ENCODE data around the gene IQCB1.
"Not testable (repeated sequence)": the region's sequence is repeated elsewhere in the genome, so short reads cannot be mapped to it uniquely, and the experiment has no call there.

Gene IQCB1

DNA sequence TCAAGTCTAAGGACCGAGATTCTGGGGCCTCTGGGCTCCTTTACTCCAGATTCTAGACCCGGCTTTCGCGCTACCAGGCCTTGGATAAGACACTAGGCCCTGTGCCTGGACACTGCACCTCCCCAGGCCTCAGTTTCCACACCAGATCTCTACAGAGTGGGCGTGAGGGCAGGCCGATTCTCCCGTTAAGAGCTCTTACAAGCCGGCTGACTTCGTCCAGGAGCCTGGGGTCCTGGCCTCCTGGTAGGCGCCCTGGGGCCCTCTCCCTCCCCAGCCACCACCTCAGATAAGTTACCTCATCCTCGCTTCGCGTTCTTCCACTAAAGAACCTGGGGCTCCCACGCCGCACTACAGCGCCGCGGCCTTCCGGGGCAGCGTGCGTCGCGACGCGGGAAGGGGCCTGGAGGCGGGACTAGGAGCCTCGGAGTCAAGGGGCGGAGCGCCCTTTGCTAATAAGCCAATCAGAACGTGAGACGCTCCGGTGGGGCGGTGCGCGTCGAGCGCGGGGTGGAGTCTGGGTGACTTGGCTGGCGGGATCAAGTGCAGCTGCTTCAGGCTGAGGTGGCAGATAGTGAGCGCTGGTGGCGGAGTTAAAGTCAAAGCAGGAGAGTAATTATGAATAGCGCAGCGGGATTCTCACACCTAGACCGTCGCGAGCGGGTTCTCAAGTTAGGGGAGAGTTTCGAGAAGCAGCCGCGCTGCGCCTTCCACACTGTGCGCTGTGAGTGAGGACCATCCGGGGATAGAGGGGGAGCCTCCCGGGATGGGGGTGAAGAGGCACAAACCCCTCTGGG lies at the start of gene IQCB1, which contains the start of gene EAF2:
TSS of gene IQCB1 (minus strand) at position 390 of the 794 bp plus-strand sequence. CDS start 6,100 bp downstream, outside the sequence.
TSS of gene EAF2 (plus strand) at position 539 of the 794 bp plus-strand sequence. CDS start at position 616, 77 bp downstream.
- in situ Hi-C loops (cut with HindIII; ENCODE audit: low sequenced_read_pairs): no loop called here

DNA sequence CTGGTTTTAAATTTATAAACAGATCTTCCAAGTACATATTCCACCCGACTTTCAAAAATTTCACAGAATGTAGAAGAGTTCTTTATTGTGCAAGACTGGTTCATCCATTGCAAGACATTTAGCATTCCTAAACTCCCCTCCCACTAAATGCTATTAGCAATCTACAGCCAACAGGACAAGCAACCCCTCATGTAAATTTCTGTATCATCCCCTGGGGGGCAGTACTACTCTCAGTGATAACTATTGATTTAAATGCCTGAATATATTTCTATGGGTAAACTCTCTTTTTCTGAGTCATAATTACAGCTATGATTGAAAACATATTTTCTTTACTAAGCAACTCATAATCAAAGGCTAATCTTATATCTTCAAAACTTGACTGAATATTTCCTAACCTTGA lies 48.6 kb upstream of the IQCB1 start:
- in situ Hi-C loops (cut with HindIII; ENCODE audit: low sequenced_read_pairs): no loop called here

DNA sequence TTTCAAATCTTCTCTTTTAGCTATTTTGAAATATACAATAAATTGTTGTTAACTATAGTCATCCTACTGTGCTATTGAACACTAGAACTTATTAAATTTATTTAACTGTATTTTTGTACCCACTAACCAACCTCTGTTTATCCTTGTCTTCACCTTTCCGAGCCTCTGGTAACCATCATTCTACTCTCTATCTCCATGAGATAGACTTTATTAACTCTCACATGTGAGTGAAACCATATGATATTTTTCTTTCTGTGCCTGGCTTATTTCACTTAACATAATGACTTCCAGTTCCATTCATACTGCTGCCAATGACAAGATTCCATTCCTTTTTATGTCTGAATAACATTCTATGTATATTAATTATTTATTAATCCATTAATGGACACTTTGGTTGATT lies 43.6 kb upstream of the IQCB1 start:
- in situ Hi-C loops (cut with HindIII; ENCODE audit: low sequenced_read_pairs): no loop called here

- in situ Hi-C loops (cut with HindIII; ENCODE audit: low sequenced_read_pairs): no loop called here
These were observed 36.6 kb upstream of the IQCB1 start for GRCh38 chr3:121871430-121871829.

DNA sequence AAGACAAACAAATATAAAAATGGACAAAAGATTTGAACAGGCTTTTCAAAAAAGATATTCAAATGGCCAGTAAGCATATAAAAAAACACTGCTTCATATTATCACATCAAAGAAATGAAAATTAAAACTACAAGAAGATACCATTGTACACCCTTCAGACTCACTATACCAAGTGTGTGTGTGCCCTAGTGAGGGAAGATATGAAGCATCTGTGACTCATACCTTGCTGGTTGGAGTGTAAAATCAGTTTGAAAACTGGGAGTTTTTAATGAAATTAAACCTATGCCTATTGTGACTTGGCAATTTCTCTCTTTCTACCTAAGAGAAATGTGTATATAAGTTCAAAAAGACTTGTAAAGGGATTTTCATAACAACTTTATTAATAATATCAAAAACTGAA lies 35.9 kb upstream of the IQCB1 start:
- in situ Hi-C loops (cut with HindIII; ENCODE audit: low sequenced_read_pairs): no loop called here

GRCh38 chr3:121869736-121870135 lies 34.9 kb upstream of the IQCB1 start:
- in situ Hi-C loops (cut with HindIII; ENCODE audit: low sequenced_read_pairs): no loop called here

GRCh38 chr3:121863801-121864200 lies 28.9 kb upstream of the IQCB1 start:
- in situ Hi-C loops (cut with HindIII; ENCODE audit: low sequenced_read_pairs): no loop called here

- in situ Hi-C loops (cut with HindIII; ENCODE audit: low sequenced_read_pairs): not testable (repeated sequence)
These were observed 28.4 kb upstream of the IQCB1 start for GRCh38 chr3:121863247-121863646.

DNA sequence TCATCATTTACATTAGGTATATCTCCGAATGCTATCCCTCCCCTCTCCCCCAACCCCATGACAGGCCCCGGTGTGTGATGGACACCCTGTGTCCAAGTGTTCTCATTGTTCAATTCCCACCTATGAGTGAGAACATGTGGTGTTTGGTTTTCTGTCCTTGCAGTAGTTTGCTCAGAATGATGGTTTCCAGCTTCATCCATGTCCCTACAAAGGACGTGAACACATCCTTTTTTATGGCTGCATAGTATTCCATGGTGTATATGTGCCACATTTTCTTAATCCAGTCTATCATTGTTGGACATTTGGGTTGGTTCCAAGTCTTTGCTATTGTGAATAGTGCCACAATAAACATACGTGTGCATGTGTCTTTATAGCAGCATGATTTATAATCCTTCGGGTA lies 22.9 kb upstream of the IQCB1 start:
- in situ Hi-C loops (cut with HindIII; ENCODE audit: low sequenced_read_pairs): not testable (repeated sequence)

DNA sequence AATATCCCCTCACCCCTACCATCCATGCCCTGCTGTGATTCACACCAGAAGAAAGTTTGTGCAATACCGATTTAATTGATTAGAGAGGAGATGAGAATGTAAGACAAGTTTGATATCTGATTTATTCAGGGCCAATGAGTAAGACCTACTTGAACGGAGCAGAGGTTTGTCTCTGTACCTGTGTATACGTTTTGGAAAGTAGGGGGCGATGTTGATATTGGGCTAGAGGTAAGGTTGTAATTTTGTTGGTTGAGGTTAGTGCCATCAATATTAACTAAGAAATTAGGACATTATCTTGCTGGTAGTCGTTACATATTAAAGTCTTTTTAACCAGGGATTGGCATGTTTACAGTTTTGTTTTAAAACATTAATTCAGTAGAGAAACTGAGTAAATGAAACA lies 20.7 kb upstream of the IQCB1 start:
- in situ Hi-C loops (cut with HindIII; ENCODE audit: low sequenced_read_pairs): no loop called here

GRCh38 chr3:121852256-121852655 lies 17.4 kb upstream of the IQCB1 start:
- in situ Hi-C loops (cut with HindIII; ENCODE audit: low sequenced_read_pairs): no loop called here

DNA sequence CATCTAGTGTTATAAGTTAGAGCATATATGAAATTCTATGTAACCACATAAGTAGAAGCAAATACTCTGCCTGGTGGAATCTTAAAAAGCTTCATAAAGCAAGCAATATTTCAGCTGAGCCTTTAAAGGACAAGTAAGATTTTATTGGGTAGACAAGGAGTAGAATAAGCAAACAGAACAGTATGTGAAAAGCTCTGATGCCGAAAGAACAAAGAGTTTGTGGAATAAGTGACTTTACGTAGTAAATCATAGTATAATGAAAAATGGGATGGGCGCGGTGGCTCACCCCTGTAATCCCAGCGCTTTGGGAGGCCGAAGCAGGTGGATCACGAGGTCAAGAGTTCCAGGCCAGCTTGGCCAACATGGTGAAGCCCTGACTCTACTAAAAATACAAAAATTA lies 10.0 kb upstream of the IQCB1 start:
- in situ Hi-C loops (cut with HindIII; ENCODE audit: low sequenced_read_pairs): no loop called here

GRCh38 chr3:121839962-121840361 lies 5.1 kb upstream of the IQCB1 start:
- in situ Hi-C loops (cut with HindIII; ENCODE audit: low sequenced_read_pairs): no loop called here

DNA sequence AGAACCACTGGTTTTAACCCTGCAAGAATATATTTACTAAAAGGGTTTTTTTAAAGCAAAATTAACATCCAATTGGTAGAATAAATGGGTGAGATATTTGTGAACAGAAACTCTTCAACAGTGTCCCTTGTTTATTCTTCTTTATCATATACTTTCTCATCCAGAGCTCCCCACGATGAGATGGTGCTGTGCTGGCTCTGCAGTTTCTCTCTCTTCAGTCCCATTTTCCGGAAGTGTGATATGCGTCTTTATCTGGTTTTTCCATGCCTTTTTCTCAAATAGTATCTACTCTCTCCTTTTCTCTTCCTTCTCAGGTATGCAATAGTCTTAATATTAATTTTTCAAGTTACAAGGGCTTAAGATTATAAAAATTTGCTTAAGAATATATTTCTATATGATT lies 1.6 kb upstream of the IQCB1 start:
- in situ Hi-C loops (cut with HindIII; ENCODE audit: low sequenced_read_pairs): no loop called here

DNA sequence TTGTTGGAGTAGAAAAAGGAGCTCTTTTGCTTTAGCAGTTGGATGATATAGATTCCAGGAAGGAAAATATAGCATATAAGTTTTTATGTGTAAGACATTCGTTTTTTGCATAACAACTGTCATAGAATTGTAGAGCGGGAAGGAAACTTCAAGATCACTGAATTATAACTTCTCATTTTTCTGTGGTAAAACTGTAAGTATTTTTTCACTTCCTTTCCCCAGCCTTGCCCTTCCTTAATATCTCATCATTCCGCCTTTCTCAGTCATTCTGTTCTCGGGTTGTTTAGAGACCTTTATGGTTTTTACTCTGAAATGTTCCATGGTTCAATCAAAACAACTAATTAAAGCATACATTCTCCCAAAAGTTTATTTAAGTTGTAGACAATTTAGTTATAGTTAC lies 1.2 kb upstream of the IQCB1 start:
- in situ Hi-C loops (cut with HindIII; ENCODE audit: low sequenced_read_pairs): no loop called here

GRCh38 chr3:121835465-121835801 lies 573 bp upstream of the IQCB1 start:
- in situ Hi-C loops (cut with HindIII; ENCODE audit: low sequenced_read_pairs): no loop called here

- in situ Hi-C loops (cut with HindIII; ENCODE audit: low sequenced_read_pairs): no loop called here
These were observed 646 bp downstream of the IQCB1 start for GRCh38 chr3:121834157-121834670.

DNA sequence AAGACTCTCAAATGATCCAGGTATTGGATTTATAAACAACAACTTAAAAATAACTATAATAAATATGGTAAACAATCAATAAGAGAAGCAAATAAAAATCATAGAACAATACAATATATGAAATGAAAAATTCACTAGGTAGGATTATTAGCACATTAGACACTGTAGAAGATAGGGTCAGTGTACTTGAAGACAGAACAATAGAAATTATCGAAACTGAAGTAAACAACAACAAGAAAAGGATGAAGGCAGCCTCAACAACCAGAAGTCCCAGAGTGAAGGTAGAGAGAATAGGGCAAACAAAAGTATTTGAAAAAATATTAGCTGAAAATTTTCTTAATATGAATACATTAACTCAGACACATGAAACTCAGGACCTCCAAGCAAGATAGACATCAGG lies 11.9 kb downstream of the IQCB1 start:
- in situ Hi-C loops (cut with HindIII; ENCODE audit: low sequenced_read_pairs): no loop called here

GRCh38 chr3:121821421-121822199 lies 13.2 kb downstream of the IQCB1 start:
- in situ Hi-C loops (cut with HindIII; ENCODE audit: low sequenced_read_pairs): no loop called here

DNA sequence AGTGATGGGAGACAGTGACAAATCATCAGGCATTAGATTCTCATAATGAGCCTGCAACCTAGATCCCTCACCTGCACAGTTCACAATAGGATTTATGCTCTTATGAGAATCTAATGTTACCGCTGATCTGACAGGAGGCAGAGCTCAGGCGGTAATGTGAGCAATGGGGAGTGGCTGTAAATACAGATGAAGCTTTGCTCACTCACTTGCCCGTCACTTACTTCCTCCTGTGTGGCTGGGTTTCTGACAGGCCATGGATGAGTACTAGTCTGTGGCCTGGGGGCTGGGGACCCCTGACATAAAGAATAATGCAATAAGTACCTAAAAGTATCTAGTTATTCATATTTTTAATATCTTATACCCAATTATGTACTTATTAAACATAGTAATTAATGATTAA lies 15.6 kb downstream of the IQCB1 start:
- in situ Hi-C loops (cut with HindIII; ENCODE audit: low sequenced_read_pairs): no loop called here

- in situ Hi-C loops (cut with HindIII; ENCODE audit: low sequenced_read_pairs): no loop called here
These were observed 16.3 kb downstream of the IQCB1 start for GRCh38 chr3:121818578-121818977.

DNA sequence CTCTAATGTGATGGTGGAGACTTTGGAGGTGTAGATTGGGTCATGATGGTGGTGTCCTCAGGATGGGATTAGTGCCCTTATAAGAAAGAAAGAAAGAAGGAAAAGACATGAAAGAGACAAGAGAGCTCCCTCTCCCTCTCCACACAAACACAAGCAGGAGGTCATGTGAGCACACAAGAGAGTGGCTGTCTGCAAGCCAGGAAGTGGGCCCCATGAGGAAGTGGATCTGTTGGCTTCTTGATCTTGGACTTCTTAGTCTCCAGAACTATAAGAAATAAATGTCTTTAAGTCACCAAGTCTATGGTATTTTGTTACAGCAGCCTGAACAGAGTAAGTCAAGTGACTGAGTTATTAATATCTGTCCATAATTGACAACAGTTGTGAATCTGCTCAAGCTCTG lies 17.1 kb downstream of the IQCB1 start:
- in situ Hi-C loops (cut with HindIII; ENCODE audit: low sequenced_read_pairs): no loop called here
